Kidney tubule cell (primary cell): Measurements from ENCODE around the gene CLMN.
A peak's percentile ranks its signal among the peaks of the same experiment; 100 is the strongest.
"Not testable (repeated sequence)": the region's sequence is repeated elsewhere in the genome, so short reads cannot be mapped to it uniquely, and the experiment has no call there.

Experiments used
- DNase-seq: peaks from one replicate; pipeline ENCODE4 v3.0.0-alpha.2; 2018; ENCODE audit warnings: low spot score

CLMN gene

DNA sequence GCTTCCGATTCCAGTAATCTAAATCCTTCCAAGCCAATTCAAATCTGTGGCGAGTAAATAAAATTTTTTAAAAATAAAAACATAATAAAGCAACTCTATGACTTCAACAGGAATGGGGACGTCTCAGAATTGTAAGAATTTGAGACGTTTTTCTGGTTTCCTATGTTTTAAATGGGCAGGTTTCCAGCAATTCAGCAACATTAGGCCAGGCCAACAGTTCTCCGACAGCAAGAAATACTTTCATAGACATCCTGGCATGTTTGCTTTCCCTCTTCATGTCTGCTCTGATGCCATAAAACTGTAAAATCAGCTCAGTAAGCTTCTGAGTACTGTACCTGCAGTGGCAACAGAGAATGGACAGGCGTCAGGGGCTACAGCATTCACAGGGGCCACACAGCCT, 126.6 kb downstream of the CLMN start:
- DNase-seq = no peak

- no peak for DNase-seq
Observed at GRCh38 chr14:95192311-95192710, 127.4 kb downstream of the CLMN start.

DNA sequence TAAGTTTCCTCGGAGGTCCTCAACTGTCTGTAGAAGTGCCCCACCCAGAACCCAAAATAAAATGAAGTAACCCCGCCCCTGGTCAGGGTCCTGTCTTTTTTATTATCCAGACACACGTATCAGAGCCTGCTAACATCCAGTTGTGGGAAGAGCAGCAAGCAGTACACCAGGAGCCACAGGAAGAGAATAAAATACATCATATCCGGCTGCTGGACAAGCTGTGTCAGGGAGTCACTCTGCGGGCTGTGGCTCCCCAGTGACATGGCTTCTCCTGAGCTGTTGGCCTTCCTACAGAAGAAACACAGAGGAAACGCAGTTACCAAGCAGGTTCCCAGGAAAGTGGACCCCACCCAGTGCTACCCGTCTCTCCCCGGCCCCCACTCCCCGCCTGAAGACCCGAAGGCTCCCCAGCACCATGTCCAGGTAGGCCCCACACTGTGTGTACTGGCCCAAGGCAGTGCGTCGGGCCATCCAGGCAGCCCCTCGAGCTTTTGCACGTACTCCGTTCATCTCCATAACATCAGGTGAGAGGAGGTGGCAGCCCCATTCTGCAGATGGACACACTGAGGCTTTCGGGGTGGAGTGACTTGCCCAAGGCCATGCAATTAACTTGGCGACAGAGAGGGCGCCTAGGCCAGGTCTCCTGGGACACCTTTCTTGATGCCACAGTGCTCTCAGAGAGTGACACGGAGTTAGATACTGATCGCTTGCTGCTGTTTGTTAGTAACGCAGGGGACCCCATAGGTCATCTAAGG, 128.1 kb downstream of the CLMN start:
- DNase-seq = no peak

- no peak for DNase-seq
Observed at GRCh38 chr14:95190857-95191256, 128.9 kb downstream of the CLMN start.

GRCh38 chr14:95190346-95190840, 129.3 kb downstream of the CLMN start:
- no peak for DNase-seq

GRCh38 chr14:95189367-95190132, 130.2 kb downstream of the CLMN start:
- DNase-seq = no peak

GRCh38 chr14:95188380-95188779, 131.3 kb downstream of the CLMN start:
- DNase-seq = no peak

GRCh38 chr14:95185767-95186392, 133.8 kb downstream of the CLMN start:
- DNase-seq = no peak

- no peak for DNase-seq
Observed at GRCh38 chr14:95185033-95185766, 134.5 kb downstream of the CLMN start.

GRCh38 chr14:95184413-95184790, 135.3 kb downstream of the CLMN start:
- DNase-seq = no peak

- DNase-seq = peak; percentile 52
Observed at GRCh38 chr14:95183532-95184412, 135.9 kb downstream of the CLMN start.

DNA sequence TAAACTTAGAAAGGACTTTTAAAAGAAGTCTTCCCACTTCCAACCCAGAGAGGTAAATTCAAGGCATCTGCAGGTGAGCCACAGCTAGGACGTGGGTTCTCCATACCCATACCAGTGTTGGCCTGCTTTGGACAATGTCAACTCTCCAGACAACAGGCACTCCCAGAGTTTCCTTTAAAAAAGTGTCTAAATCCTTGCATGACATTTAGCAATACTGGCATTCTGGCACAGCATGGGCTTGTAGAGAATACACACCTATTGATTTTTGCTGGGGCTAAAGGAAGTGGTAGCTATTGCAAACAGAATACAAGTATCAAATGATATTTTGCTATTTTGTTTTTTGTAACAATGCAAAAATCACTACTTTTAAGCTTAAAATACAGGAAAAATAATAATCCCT, 136.6 kb downstream of the CLMN start:
- DNase-seq = no peak

DNA sequence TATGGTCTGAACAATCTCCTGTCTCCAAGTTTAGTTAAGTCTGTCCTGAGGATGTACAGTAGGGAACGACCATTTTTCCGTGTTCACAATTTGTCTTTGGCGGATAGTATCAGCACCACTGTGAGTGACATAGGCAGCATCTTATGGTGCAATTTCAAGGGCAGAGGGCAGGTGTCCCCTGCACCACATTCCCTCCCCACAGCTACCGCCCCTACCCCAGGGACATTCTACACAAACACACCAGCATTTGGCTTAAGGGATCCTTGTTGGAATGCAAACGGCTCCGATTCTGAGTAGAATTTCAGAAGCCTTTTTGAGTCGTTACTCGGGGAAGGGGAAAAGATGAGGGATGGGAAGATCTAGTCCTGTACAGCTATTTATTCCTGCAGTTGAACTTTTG, 137.3 kb downstream of the CLMN start:
- DNase-seq = no peak

GRCh38 chr14:95180966-95181741, 138.6 kb downstream of the CLMN start:
- DNase-seq = no peak

DNA sequence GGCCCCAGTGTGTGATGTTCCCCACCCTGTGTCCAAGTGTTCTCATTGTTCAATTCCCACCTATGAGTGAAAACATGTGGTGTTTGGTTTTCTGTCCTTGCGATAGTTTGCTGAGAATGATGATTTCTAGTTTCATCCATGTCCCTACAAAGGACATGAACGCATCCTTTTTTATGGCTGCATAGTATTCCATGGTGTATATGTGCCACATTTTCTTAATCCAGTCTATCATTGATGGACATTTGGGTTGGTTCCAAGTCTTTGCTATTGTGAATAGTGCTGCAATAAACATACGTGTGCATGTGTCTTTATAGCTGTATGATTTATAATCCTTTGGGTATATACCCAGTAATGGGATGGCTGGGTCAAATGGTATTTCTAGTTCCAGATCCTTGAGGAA, 144.0 kb downstream of the CLMN start:
- not testable (repeated sequence) for DNase-seq

- no peak for DNase-seq
Observed at GRCh38 chr14:95174184-95174792, 145.4 kb downstream of the CLMN start.

DNA sequence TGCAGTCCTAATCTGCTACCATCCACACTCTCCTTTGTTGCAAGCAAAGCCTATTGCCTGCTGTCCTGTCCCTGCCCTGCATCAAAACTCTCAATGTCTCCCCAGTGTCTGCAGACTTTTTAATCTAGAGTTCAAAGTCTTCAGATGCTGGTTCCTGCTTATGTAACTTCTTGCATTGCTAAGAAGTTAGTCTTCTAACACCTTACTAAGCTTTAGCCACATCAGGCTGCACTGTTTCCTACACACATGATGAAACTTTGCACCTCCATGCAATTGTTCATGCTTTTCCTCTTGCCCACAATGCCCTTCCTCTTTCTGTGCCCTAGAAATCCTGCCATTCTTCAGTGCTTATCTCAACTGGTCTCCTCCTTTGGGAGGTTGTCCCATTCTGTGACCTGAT, 146.2 kb downstream of the CLMN start:
- DNase-seq = no peak

DNA sequence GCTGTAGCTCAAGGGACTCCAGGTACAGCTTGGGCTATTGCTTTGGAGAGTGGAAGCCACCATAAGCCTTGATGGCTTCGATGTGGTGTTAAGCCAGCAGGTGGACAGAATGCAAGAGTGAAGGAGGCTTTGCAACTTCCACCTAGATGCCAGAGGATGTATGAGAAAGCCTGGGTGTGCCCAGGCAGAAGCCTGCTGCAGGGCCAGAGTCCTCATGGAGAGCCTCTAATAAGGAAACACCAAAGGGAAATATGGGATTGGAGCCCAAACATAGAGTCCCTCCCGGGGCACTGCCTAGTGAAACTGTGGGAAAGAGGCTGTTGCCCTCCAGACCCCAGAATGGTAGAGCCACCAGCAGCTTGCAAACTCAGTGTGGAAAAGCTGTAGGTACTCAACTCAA, 152.5 kb downstream of the CLMN start:
- DNase-seq = no peak

GRCh38 chr14:95165517-95165916, 154.2 kb downstream of the CLMN start:
- DNase-seq = no peak

DNA sequence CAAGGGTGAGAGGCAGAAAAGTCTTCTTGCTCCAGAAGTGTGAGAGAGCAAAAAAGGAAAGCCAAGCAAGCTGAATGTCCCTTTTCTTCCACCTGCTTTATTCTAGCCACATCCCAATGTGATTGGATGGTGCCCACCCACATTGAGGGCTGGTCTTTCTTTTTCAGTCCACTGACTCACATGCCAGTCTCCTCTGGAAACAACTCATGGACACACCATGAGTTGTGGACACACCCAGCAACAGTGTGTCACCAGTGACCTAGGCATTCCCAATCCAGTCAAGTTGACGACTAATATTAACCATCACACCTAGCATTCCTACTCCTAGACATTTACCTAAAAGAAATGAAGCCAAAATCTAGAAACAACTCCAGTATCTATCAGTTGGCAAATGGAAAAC, 155.2 kb downstream of the CLMN start:
- peak; percentile 51 for DNase-seq
